HL-60/S4 treated with phorbol 12-myristate 13-acetate at 8.2 ng/mL for 4 days and 3 days (cell line): ENCODE results near the gene FITM1.
"Not testable (repeated sequence)": the region's sequence is repeated elsewhere in the genome, so short reads cannot be mapped to it uniquely, and the experiment has no call there.

Source experiments
- in situ Hi-C: fragments of 300-500 bp; cut with MboI; formaldehyde crosslinking; loops from 2 replicates; pipeline ENCODE4 v1.15.0; 2022; ENCODE audit warnings: low sequenced_read_pairs

FITM1 gene

GRCh38 chr14:24096545-24097181 lies 33.8 kb upstream of the FITM1 start:
- in situ Hi-C loops = no loop called here

GRCh38 chr14:24098229-24098926 lies 32.1 kb upstream of the FITM1 start:
- in situ Hi-C loops = no loop called here

GRCh38 chr14:24098927-24099813 lies 31.3 kb upstream of the FITM1 start:
- in situ Hi-C loops = no loop called here

GRCh38 chr14:24100197-24100981 lies 30.1 kb upstream of the FITM1 start:
- in situ Hi-C loops = no loop called here

DNA sequence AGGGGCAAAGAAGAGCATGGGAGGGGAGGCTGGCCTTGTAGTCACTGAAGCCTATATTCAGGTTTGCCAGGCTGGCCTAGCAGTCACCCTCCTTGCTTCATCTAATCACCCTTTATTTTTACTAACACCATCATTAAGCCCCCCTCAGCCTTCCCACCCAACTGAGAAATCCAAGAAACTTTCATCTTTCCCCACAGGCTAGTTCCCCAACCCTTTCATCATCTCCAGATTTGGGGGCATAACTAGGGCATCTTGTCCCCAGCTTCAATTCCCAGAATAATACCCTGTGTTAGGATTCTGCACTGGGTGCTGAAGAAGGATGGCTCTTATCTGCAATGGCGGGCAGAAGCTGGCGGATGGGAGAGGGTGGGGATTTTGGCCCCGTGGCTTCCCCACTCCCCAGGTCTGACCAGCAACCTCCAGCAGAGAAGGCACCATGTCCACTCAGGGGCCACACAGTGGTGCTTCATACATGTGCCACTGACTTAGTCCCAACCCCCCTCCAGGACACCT lies 29.4 kb upstream of the FITM1 start:
- in situ Hi-C loops = no loop called here

DNA sequence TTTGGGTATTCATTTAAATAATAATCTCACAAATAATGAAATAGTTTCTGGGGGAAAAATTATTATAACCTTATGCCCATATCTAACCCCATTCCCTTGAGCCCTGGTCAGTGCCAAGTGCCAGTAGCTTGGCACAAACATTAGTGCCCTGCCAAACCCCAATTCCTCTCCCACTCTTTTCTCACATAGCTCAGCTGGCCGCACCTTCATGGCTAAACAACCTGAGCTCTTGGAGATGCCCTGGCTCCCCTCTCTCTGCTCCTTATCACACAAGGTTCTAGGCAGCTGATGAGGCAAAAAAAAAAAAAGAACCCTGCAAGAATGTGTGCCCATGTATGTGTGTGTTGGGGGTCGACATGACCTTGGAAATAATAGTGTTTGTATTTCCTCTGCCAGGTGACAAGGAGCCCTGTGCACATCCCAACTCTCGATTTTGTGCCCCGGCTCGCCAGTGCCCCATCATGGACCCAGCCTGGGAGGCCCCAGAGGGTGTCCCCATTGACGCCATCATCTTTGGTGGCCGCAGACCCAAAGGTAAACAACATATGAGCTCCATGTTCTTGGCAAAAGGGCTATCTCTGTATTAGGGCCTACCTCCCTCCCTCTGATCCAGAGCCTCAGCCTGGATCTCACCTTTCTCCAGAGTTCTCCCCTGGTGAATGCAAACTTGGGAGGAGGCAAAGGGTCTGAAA lies 28.0 kb upstream of the FITM1 start:
- in situ Hi-C loops = no loop called here

GRCh38 chr14:24103451-24103850 lies 27.0 kb upstream of the FITM1 start:
- in situ Hi-C loops = no loop called here

- in situ Hi-C loops = not testable (repeated sequence)
These were observed 24.7 kb upstream of the FITM1 start for GRCh38 chr14:24105609-24106239.

DNA sequence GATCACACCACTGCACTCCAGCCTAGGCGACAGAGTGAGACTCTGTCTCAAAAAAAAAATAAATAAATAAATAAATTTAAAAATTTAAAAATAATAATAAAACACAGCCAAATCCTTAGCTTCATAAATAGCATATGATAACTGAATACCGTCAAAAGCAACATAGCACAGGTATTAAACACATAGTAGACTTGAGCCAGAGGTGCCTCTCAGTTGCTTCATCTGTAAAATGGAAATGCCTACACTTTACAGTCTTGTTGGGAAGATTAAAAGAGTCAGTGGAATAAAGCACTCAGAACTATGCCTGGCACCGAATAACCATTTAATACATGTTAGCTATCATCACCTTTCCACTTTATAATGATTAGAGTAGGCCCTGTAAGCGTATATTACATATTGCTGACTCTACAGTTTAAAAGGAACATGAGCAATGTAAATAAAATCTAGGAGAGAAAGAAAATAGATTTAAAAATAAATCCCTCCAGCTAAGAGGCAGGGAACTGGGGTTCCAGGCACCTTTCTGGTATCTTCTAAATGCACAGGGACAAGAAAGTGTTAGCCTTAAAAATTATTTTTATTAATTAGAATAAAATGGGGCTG lies 23.7 kb upstream of the FITM1 start:
- in situ Hi-C loops = no loop called here

- in situ Hi-C loops = no loop called here
These were observed 22.1 kb upstream of the FITM1 start for GRCh38 chr14:24108336-24108874.

GRCh38 chr14:24110060-24110459 lies 20.4 kb upstream of the FITM1 start:
- in situ Hi-C loops = no loop called here

DNA sequence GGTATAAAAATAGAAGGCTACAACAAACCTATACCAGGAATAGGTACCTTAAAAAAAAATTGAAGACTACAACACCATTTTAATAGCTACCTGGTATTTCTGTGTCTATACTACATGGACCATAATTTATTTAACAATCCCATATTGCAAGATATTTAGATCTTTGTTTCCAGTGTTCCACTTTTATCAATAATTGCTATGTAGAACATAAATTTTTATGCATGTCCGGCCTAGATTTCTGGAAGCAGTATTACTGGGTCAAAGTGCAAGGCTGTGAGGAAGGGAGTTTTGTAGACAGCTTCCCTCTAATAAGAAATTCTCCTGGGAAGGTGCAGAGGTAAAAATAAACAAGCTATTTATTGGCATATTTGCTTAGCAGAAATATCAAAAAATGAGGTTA lies 19.9 kb upstream of the FITM1 start:
- in situ Hi-C loops = no loop called here

- in situ Hi-C loops = no loop called here
These were observed 17.1 kb upstream of the FITM1 start for GRCh38 chr14:24113379-24113800.

DNA sequence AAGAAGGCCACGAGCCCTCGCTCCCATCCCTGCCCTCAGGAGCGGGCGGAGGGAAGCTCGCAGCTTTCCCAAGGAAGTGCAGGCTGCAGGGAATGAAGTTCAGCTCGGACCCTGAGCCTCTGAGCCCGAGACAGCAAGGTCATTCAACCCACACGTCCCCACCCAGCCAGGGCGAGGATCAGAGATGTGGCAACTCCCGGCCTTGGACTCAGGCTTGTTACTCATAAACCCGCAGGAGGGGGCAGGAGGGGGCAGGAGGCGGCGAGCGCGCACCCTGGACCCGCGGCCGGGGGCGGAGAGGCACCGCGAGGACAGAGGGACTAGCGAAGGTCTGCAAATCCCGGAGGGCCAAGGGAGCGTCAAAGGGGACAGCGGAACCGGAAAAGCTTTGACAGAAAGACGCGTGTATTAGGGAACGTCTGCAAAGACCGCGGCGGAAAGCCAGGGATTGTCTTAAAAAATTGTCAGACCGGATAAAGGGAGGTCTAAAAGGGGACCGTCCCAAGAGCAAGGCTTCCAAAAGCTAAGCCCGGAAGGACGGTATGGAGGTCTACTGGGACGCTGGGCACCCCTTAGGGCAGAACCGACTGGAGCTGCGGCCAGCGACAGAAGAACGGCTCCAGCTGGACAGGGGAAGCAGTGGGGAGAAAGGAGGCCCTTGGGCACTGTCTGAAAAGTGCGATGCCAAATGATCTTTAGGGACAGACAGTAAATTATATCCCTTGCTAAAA lies 16.5 kb upstream of the FITM1 start:
- in situ Hi-C loops = no loop called here

DNA sequence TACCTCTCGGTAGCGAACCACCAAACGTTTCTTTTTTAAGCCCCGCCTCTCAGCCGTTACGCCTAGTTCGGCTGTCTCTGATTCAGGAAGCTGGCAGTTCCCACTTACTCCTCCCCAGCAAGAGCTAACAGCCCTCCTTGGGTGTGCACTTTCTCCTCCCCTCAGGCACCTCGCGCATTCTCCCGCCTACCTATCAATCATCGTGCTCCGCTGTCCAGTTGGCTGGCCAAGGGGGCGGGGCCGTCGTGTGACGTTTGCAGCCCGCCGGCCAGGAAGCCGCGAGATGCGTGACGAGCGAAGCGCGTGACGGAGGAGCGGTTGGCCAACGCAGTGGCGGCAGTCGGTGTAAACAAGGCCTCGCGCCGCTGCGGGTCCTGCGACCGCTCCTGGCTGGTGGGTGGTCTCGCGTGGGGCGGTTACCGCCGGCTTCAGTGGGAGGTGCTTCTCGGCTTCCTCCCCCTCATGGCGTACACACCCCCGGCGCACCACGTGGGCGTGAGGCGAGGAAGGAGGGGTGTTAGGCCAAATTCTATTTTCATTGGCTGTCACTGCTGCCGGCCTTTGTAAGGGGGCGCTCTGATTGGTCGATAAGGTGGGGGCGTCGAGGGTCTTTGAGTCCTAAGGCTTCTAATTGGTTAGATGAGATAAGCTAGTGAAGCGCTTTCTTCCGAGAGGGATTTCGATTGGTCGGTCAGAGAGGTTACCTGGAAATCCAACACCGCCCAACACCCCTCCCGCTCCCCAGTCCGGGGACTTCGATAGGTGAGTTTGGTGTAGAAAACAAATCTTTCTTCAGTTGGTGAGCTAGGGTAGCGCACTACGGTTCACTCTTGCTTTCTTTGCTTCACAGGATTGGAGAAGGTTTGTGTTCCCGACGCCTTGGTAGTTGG lies 15.7 kb upstream of the FITM1 start, which contains the start of the genes DCAF11 and NRL:
Gene DCAF11, plus strand, starts transcription at position 246 of the 890 bp plus-strand sequence. CDS start 818 bp downstream, outside the sequence.
Gene NRL, minus strand, starts transcription at position 418 of the 890 bp plus-strand sequence. CDS start 32,101 bp downstream, outside the sequence.
- in situ Hi-C loops = no loop called here

DNA sequence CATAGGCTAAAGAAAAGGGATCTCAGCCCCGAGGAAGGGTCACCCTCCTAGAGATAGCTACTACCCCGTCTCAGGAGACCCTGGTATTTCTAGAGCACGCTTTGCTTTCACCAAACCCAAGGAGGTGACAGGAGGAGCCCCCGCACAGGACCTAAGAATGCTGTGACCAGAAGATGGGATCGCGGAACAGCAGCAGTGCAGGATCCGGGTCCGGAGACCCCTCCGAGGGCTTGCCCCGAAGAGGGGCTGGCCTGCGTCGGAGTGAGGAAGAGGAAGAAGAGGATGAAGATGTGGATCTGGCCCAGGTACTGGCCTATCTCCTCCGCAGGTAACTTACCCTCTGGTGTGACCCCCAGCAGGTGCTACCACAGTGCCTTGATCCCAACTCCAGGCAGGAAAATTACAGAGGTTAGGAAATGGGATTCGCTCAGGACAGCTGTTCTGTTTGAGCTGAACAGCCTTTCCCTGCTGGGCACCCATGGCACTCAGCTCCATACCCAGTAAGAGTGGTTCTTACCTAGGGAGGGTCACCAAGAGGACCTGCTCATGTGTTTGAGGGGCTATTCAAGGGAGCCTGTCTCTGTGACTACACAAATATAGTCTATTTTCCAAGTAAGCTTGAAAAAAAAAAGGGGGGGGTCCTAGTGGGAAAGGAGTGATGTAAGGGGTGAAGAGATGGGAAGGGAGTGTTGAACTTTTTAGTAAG lies 14.9 kb upstream of the FITM1 start:
- in situ Hi-C loops = no loop called here
